HCT116 (cell line): ENCODE results near the gene SORL1-AS1.

ENCODE experiments used
- RAD21 ChIP-seq: IDR thresholded peaks from 2 replicates; pipeline ENCODE4 v1.6.1; 2012; ENCODE audit warnings: low read depth, mild to moderate bottlenecking
- REST ChIP-seq: IDR thresholded peaks from 2 replicates; pipeline ENCODE4 v1.6.1; 2012; ENCODE audit warnings: low read depth
- SIN3A ChIP-seq: IDR thresholded peaks from 2 replicates; pipeline ENCODE4 v1.6.1; 2012; ENCODE audit warnings: low read depth

- TF ChIP-seq REST (no peak), SIN3A (no peak), RAD21 (no peak)
Observed at GRCh38 chr11:121499405-121499804, 46.6 kb upstream of the SORL1-AS1 start.
